Ascending aorta (tissue), 2 donors: ENCODE data around the gene CENPK. TPM values are rescaled to one million over a fixed set of nuclear protein-coding genes. Genes with fewer than 3 reads are reported as not detected.

Experiments
- DNase-seq, 2 donors: peaks; one replicate each; pipeline ENCODE4 v3.0.0-alpha.2; 2019; ENCODE audit warnings: low spot score in 2 of 2
- H3K27ac ChIP-seq, 2 donors: fragments of 200-600 bp; sonication (generic); one replicate each; pipeline ENCODE4 v1.5.1; 2016 to 2017; ENCODE audit warnings: mild to moderate bottlenecking in 1 of 2
- H3K27me3 ChIP-seq: fragments of 200-600 bp; sonication (generic); one replicate; pipeline ENCODE4 v1.5.1; 2017
- H3K36me3 ChIP-seq, 2 donors: fragments of 200-600 bp; sonication (generic); one replicate each; pipeline ENCODE4 v1.5.1; 2016
- H3K4me1 ChIP-seq, 2 donors: fragments of 200-600 bp; sonication (generic); one replicate each; pipeline ENCODE4 v1.5.1; 2016 to 2017; ENCODE audit warnings: mild to moderate bottlenecking in 1 of 2
- H3K4me3 ChIP-seq, 2 donors: fragments of 200-600 bp; sonication (generic); one replicate each; pipeline ENCODE4 v1.5.1; 2016 to 2017; ENCODE audit warnings: mild to moderate bottlenecking in 1 of 2
- H3K9me3 ChIP-seq, 2 donors: fragments of 200-600 bp; sonication (generic); one replicate each; pipeline ENCODE4 v1.5.1; 2016
- CTCF ChIP-seq, 3 experiments: fragments of 200-600 bp in 2 of 3; fragments of 450-650 bp in 1 of 3; sonication (generic) in 2 of 3; IDR thresholded peaks; one replicate each; pipeline ENCODE4 v1.5.1; 2016 to 2019; ENCODE audit warnings: antibody characterized with exemption in 3 of 3, mild to moderate bottlenecking in 1 of 3, moderate library complexity in 1 of 3
- intact Hi-C: fragments of 100-400 bp; cut with DNase I; formaldehyde crosslinking; loops from one replicate; pipeline ENCODE4 v1.15.1; 2023
- total RNA-seq: library from RNA; depleted of rRNA; stranded (reverse); fragments of >200 nt; gene quantifications from one replicate; pipeline ENCODE4 v1.1.0, GENCODE V29; 2016

The CENPK gene
- total RNA-seq, 1 donor from 2014 or later = 5.2 TPM

DNA sequence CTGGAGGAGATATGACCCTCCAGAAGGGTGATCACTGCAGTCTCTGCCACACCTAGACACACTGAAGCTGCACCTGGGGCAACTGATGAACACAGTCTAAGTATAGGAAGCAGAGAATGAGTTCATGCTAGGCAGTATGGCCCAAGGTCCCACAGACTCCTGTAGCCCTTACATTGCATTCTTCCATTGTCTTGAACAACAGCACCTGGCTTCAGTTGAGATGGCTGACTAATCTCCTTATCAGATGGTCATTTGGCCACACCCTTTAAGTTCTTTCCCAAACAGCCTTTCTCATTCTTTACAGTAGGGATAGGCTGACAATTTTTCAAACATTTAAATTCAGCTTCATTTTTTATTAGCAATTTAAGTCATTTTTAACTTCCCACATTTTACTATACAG lies 23.1 kb downstream of the CENPK start:
- Histone ChIP-seq H3K9me3 (no peaks in the 10 kb centered on the region), H3K27ac (no peak overlapping the region), H3K4me1 (no peaks in the 10 kb centered on the region), H3K27me3 (no peaks in the 10 kb centered on the region), H3K36me3 (no peaks in the 10 kb centered on the region), H3K4me3 (no peak overlapping the region)
- no peak for TF ChIP-seq CTCF (IDR thresholded peaks at IDR 0.05)
- intact Hi-C loops = no loop called here
- DNase-seq = no peak

DNA sequence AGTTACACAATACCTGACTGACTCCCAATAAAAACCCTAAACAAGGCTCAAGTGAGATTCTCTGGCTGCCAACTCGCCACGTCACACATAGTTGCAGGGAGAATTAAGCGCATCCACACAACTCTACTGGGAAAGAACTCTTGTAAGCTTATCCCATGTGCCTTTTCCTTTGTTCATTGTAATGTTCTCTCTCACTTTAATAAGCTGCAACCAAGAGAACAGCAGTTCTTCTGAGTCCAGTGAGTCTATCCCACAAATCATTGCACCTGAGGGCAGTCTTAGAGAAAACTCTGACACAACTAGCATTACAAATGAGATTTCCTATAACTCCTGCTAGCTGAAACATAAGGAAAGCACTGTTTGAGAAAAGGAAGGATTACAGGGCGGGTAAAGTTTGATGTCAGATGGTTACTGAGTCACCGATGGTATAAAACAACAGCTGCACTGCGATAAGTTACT lies 27.4 kb downstream of the CENPK start:
- Histone ChIP-seq H3K4me3 (no peak overlapping the region), H3K36me3 (no peaks in the 10 kb centered on the region), H3K4me1 (no peaks in the 10 kb centered on the region), H3K27me3 (no peaks in the 10 kb centered on the region), H3K27ac (no peak overlapping the region), H3K9me3 (no peaks in the 10 kb centered on the region)
- intact Hi-C loops = no loop called here
- no peak for TF ChIP-seq CTCF (IDR thresholded peaks at IDR 0.05)
- DNase-seq = no peak

GRCh38 chr5:65530904-65531303 lies 32.1 kb downstream of the CENPK start:
- Histone ChIP-seq H3K36me3 (no peaks in the 10 kb centered on the region), H3K27ac (no peak overlapping the region), H3K4me1 (no peaks in the 10 kb centered on the region), H3K4me3 (no peak overlapping the region), H3K27me3 (no peaks in the 10 kb centered on the region), H3K9me3 (no peaks in the 10 kb centered on the region)
- intact Hi-C loops = no loop called here
- no peak for DNase-seq
- no peak for TF ChIP-seq CTCF (IDR thresholded peaks at IDR 0.05)

DNA sequence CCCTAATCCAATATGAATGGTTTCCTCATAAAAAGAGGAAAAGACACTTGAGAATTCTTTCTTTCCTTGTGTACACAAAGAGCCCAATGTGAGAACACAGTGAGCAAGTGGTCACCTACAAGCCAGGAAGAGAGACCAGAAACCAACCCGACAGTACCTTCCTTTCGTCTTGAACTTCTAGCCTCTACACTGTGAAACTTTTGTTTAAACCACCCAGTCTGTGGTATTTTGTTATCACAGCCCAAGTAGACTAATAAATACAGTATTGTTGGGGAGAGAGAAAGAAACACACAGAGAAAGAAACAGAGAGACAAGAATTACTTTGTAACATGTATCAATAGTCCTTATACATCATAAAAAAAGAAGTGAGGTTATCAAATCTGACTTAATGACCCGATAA lies 37.2 kb downstream of the CENPK start:
- intact Hi-C loops = no loop called here
- Histone ChIP-seq H3K27me3 (no peaks in the 10 kb centered on the region), H3K27ac (no peak overlapping the region), H3K36me3 (no peaks in the 10 kb centered on the region), H3K4me3 (no peak overlapping the region), H3K4me1 (no peaks in the 10 kb centered on the region), H3K9me3 (no peaks in the 10 kb centered on the region)
- TF ChIP-seq CTCF (IDR thresholded peaks at IDR 0.05) = no peak
- DNase-seq = no peak

GRCh38 chr5:65512170-65512937 lies 50.6 kb downstream of the CENPK start:
- no peak for DNase-seq
- Histone ChIP-seq H3K4me1 (no peaks in the 10 kb centered on the region), H3K27me3 (no peaks in the 10 kb centered on the region), H3K27ac (no peak overlapping the region), H3K4me3 (no peak overlapping the region), H3K9me3 (no peaks in the 10 kb centered on the region), H3K36me3 (no peaks in the 10 kb centered on the region)
- intact Hi-C loops = no loop called here
- no peak for TF ChIP-seq CTCF (IDR thresholded peaks at IDR 0.05)
